Lung (tissue), 12 donors: ENCODE measurements around the gene NKAIN2. TPM values are rescaled to one million over a fixed set of nuclear protein-coding genes. Genes with fewer than 3 reads are reported as not detected.

ENCODE experiments used
- ATAC-seq: fragments of 200-7000 bp; cut with Tn5 transposase; one replicate; pipeline ENCODE4 v1.9.1; 2020; ENCODE audit warnings: moderate number of reproducible peaks; ENCODE audit not compliant: insufficient read depth, low FRiP score
- DNase-seq, 3 donors: peaks; one replicate each; pipeline ENCODE4 v3.0.0-alpha.2; 2013 to 2017
- H3K27ac ChIP-seq, 2 donors: one replicate each; pipeline ENCODE4 v1.5.1; 2013; ENCODE audit warnings: mild to moderate bottlenecking in 2 of 2, moderate library complexity in 2 of 2, control low read depth in 1 of 2, inconsistent platforms in 1 of 2, low read depth in 1 of 2, low read length in 1 of 2
- H3K27me3 ChIP-seq, 3 donors: one replicate each; pipeline ENCODE4 v1.5.1; 2013; ENCODE audit warnings: low read length in 2 of 3; ENCODE audit not compliant: control insufficient read depth in 3 of 3, insufficient read depth in 3 of 3
- H3K36me3 ChIP-seq, 4 donors: one replicate each; pipeline ENCODE4 v1.5.1; 2013; ENCODE audit warnings: low read length in 4 of 4, mild to moderate bottlenecking in 1 of 4, moderate library complexity in 1 of 4; ENCODE audit not compliant: control insufficient read depth in 4 of 4, insufficient read depth in 4 of 4
- H3K4me1 ChIP-seq, 5 donors: one replicate each; pipeline ENCODE4 v1.5.1; 2013; ENCODE audit warnings: low read length in 5 of 5, mild to moderate bottlenecking in 2 of 5, moderate library complexity in 1 of 5; ENCODE audit not compliant: control insufficient read depth in 5 of 5, insufficient read depth in 5 of 5
- H3K4me3 ChIP-seq: one replicate; pipeline ENCODE4 v1.5.1; 2013; ENCODE audit warnings: mild to moderate bottlenecking, control low read depth, moderate library complexity
- H3K9ac ChIP-seq, 2 donors: one replicate each; pipeline ENCODE4 v1.5.1; 2013; ENCODE audit warnings: low read length in 2 of 2, control low read depth in 1 of 2; ENCODE audit not compliant: insufficient read depth in 1 of 2
- H3K9me3 ChIP-seq, 4 donors: one replicate each; pipeline ENCODE4 v1.5.1; 2013; ENCODE audit warnings: low read length in 3 of 4, mild to moderate bottlenecking in 1 of 4, moderate library complexity in 1 of 4; ENCODE audit not compliant: control insufficient read depth in 4 of 4, insufficient read depth in 3 of 4
- CTCF ChIP-seq: IDR thresholded peaks from 2 replicates; pipeline ENCODE4 v1.5.1; 2012; ENCODE audit warnings: mild to moderate bottlenecking; ENCODE audit errors: control extremely low read depth, extremely low read depth
- WGBS, 2 donors: extraction: QIAGEN DNeasy Blood & Tissue Kit; methylation state at CpG; one replicate each; pipeline ENCODE4 v1.1.7; 2013; 5-methylcytosine and 5-hydroxymethylcytosine counted together
- polyA plus RNA-seq, 2 donors: library from polyadenylated mRNA; stranded (reverse); fragments of 200-250 nt; gene quantifications; one replicate each; pipeline ENCODE4 v1.2.1, GENCODE V29; 2013
- total RNA-seq, 2 donors: library from RNA; depleted of rRNA in 1 of 2; stranded (reverse); fragments of >200 nt in 1 of 2; gene quantifications; one replicate each; pipeline ENCODE4 v1.2.1, GENCODE V29; 2014 to 2021
- donor health status: control.
- donor health status: control.
- donor health status: Bipolar disorder and iron deficiency.
- donor health status: healthy.
- donor health status: DM: yes; HTN: yes; CAD: no.

The NKAIN2 gene
- total and polyA plus RNA-seq, 4 donors = 0.01 to 4.4 TPM; not detected in 2

- H3K9me3 ChIP-seq = no peaks in the 10 kb centered on the region
- TF ChIP-seq CTCF = no peak
- no peak overlapping the region for H3K27ac ChIP-seq
- WGBS, 2 donors = 34 to 52% methylated on average over 2 of the region's 2 CpGs
- no peak overlapping the region for H3K9ac ChIP-seq
- H3K27me3 ChIP-seq = no peaks in the 10 kb centered on the region
- H3K36me3 ChIP-seq = no peaks in the 10 kb centered on the region
- DNase-seq (no peak), ATAC-seq (no peak)
- no peak overlapping the region for H3K4me3 ChIP-seq
- H3K4me1 ChIP-seq = peaks cover 0 to 11% (median 5%) of the 10 kb centered on the region in 5 donors
Observed at GRCh38 chr6:124742971-124743370, 939.3 kb downstream of the NKAIN2 start.

GRCh38 chr6:124743420-124743819, 939.8 kb downstream of the NKAIN2 start:
- Histone ChIP-seq H3K27me3 (no peaks in the 10 kb centered on the region), H3K36me3 (no peaks in the 10 kb centered on the region), H3K4me3 (no peak overlapping the region), H3K27ac (no peak overlapping the region), H3K9me3 (no peaks in the 10 kb centered on the region), H3K9ac (no peak overlapping the region), H3K4me1 (peaks cover 0 to 15% (median 5%) of the 10 kb centered on the region in 5 donors)
- WGBS, 2 donors = 74 to 84% methylated on average over 2 of the region's 2 CpGs
- TF ChIP-seq CTCF = no peak
- ATAC-seq = no peak
- DNase-seq = no peak

GRCh38 chr6:124747349-124747748, 943.7 kb downstream of the NKAIN2 start:
- H3K4me1 ChIP-seq = peaks cover 0 to 19% (median 5%) of the 10 kb centered on the region in 5 donors
- DNase-seq (peak; percentile 71 to 97 (median 92)), ATAC-seq (no peak)
- no peak overlapping the region for H3K4me3 ChIP-seq
- no peaks in the 10 kb centered on the region for H3K9me3 ChIP-seq
- TF ChIP-seq CTCF = no peak
- no peaks in the 10 kb centered on the region for H3K36me3 ChIP-seq
- no peak overlapping the region for H3K9ac ChIP-seq
- WGBS, 2 donors = 50 to 82% methylated on average over 2 of the region's 2 CpGs
- H3K27ac ChIP-seq = no peak overlapping the region
- H3K27me3 ChIP-seq = no peaks in the 10 kb centered on the region

GRCh38 chr6:124748778-124749177, 945.1 kb downstream of the NKAIN2 start:
- Histone ChIP-seq H3K9ac (no peak overlapping the region), H3K4me1 (peaks cover 0 to 32% (median 5%) of the 10 kb centered on the region in 5 donors), H3K27ac (no peak overlapping the region), H3K9me3 (no peaks in the 10 kb centered on the region), H3K36me3 (no peaks in the 10 kb centered on the region), H3K4me3 (no peak overlapping the region), H3K27me3 (no peaks in the 10 kb centered on the region)
- ATAC-seq (no peak), DNase-seq (no peak)
- WGBS, 2 donors = 57 to 77% methylated on average over 2 of the region's 2 CpGs
- no peak for TF ChIP-seq CTCF
